IMR-90 (cell line): ENCODE results near the gene FAAP20. TPM values are rescaled to one million over a fixed set of nuclear protein-coding genes. Genes with fewer than 3 reads are reported as not detected.

Source experiments
- ATAC-seq: fragments of 200-7000 bp; cut with Tn5 transposase; 2 replicates; pipeline ENCODE4 v1.9.1; 2020; ENCODE audit warnings: low read depth, mild to moderate bottlenecking, moderate library complexity
- BruUV-seq: library from RNA; stranded (reverse); fragments of 400-500 nt; replicated peaks from 2 replicates; lab custom pipeline; 2021; lab: Mats Ljungman, UMichigan
- CTCF ChIA-PET: fragments of 300-600 bp; formaldehyde crosslinking; extraction: SDS; loops from one replicate; lab custom pipeline; 2021; ENCODE audit warnings: antibody characterized with exemption; lab: Yijun Ruan, JAX
- POLR2A ChIA-PET: fragments of 300-600 bp; sonication (Branson Sonifier 250); formaldehyde crosslinking; loops from one replicate; lab custom pipeline; 2022; ENCODE audit warnings: antibody characterized with exemption; ENCODE audit not compliant: unreplicated experiment; lab: Charles Lee
- DNase-seq: peaks from one replicate; pipeline ENCODE4 v3.0.0; 2013
- H2AFZ ChIP-seq: replicated peaks from 2 replicates; pipeline ENCODE3; 2013; ENCODE audit warnings: low read length, mild to moderate bottlenecking; ENCODE audit not compliant: poor library complexity
- H2AK5ac ChIP-seq: 2 replicates; pipeline ENCODE4 v1.6.1; 2013; ENCODE audit warnings: low read depth, low read length, inconsistent platforms
- H2AK9ac ChIP-seq: replicated peaks from 2 replicates; pipeline ENCODE3; 2013; ENCODE audit warnings: mild to moderate bottlenecking, low read depth, low read length, moderate library complexity; ENCODE audit not compliant: poor library complexity
- H2BK120ac ChIP-seq: 2 replicates; pipeline ENCODE4 v1.6.1; 2013; ENCODE audit warnings: low read depth, low read length, inconsistent platforms
- H2BK15ac ChIP-seq: 3 replicates; pipeline ENCODE4 v1.6.1; 2013; ENCODE audit warnings: low read depth, low read length, inconsistent platforms
- H2BK20ac ChIP-seq: 2 replicates; pipeline ENCODE4 v1.6.1; 2013; ENCODE audit warnings: low read depth, mild to moderate bottlenecking, inconsistent platforms, low read length, moderate library complexity
- H2BK5ac ChIP-seq: 2 replicates; pipeline ENCODE4 v1.6.1; 2013; ENCODE audit warnings: mild to moderate bottlenecking, low read depth, low read length, inconsistent platforms; ENCODE audit not compliant: poor library complexity, severe bottlenecking
- H3K14ac ChIP-seq: replicated peaks from 2 replicates; pipeline ENCODE4 v1.6.1; 2013; ENCODE audit warnings: low read depth, low read length, inconsistent platforms
- H3K18ac ChIP-seq: 2 replicates; pipeline ENCODE4 v1.6.1; 2013; ENCODE audit warnings: low read depth, low read length, control low read depth
- H3K23ac ChIP-seq: 2 replicates; pipeline ENCODE4 v1.6.1; 2013; ENCODE audit warnings: low read depth, low read length, inconsistent platforms
- H3K27ac ChIP-seq: 2 replicates; pipeline ENCODE4 v1.5.1; 2013; ENCODE audit warnings: mild to moderate bottlenecking, control low read depth, low read length; ENCODE audit not compliant: insufficient read depth
- H3K27me3 ChIP-seq: 2 replicates; pipeline ENCODE4 v1.6.1; 2013; ENCODE audit warnings: low read length; ENCODE audit not compliant: control insufficient read depth, insufficient read depth
- H3K36me3 ChIP-seq: 2 replicates; pipeline ENCODE4 v1.6.1; 2013; ENCODE audit warnings: low read length, mixed read lengths; ENCODE audit not compliant: control insufficient read depth, insufficient read depth
- H3K4ac ChIP-seq: 2 replicates; pipeline ENCODE4 v1.6.1; 2013; ENCODE audit warnings: low read depth, low read length, inconsistent platforms
- H3K4me1 ChIP-seq: 2 replicates; pipeline ENCODE4 v1.6.1; 2013; ENCODE audit warnings: low read length, mixed read lengths; ENCODE audit not compliant: control insufficient read depth, insufficient read depth
- H3K4me2 ChIP-seq: 2 replicates; pipeline ENCODE4 v1.6.1; 2013; ENCODE audit warnings: low read depth, mild to moderate bottlenecking, control low read depth, low read length, moderate library complexity
- H3K4me3 ChIP-seq: 2 replicates; pipeline ENCODE4 v1.5.1; 2013; ENCODE audit warnings: low read depth, mild to moderate bottlenecking, control low read depth, low read length, moderate library complexity; ENCODE audit not compliant: insufficient read depth
- H3K56ac ChIP-seq: 2 replicates; pipeline ENCODE4 v1.6.1; 2013; ENCODE audit warnings: low read length, inconsistent platforms; ENCODE audit not compliant: insufficient read depth; ENCODE audit errors: extremely low read depth
- H3K79me1 ChIP-seq, 2 experiments: 2 replicates each; pipeline ENCODE4 v1.6.1; 2013; ENCODE audit warnings: low read length in 2 of 2, inconsistent platforms in 1 of 2, low read depth in 1 of 2
- H3K9ac ChIP-seq: 2 replicates; pipeline ENCODE4 v1.6.1; 2013; ENCODE audit warnings: low read depth, low read length, control low read depth
- H3K9me1 ChIP-seq: 2 replicates; pipeline ENCODE4 v1.6.1; 2013; ENCODE audit warnings: low read length, inconsistent platforms; ENCODE audit not compliant: insufficient read depth
- H3K9me3 ChIP-seq: 2 replicates; pipeline ENCODE4 v1.6.1; 2013; ENCODE audit warnings: low read length; ENCODE audit not compliant: control insufficient read depth, insufficient read depth
- H4K20me1 ChIP-seq: 2 replicates; pipeline ENCODE4 v1.6.1; 2013; ENCODE audit warnings: low read length, inconsistent platforms; ENCODE audit not compliant: insufficient read depth
- H4K5ac ChIP-seq: 2 replicates; pipeline ENCODE4 v1.6.1; 2013; ENCODE audit warnings: mild to moderate bottlenecking, low read depth, low read length, control low read depth
- H4K8ac ChIP-seq, 2 experiments: 2 replicates each; pipeline ENCODE4 v1.6.1; 2013; ENCODE audit warnings: low read depth in 2 of 2, low read length in 2 of 2, control low read depth in 1 of 2, inconsistent platforms in 1 of 2
- H4K91ac ChIP-seq: 2 replicates; pipeline ENCODE4 v1.6.1; 2013; ENCODE audit warnings: low read depth, low read length, inconsistent platforms; ENCODE audit not compliant: insufficient read depth
- CHD1 ChIP-seq: IDR thresholded peaks from 2 replicates; pipeline ENCODE4 v1.6.1; 2012; ENCODE audit warnings: low read depth, low read length, improper control_type of control experiment
- POLR2A ChIP-seq: IDR thresholded peaks from 2 replicates; pipeline ENCODE4 v1.6.1; 2012; ENCODE audit warnings: mild to moderate bottlenecking, low read depth, low read length
- SMC3 ChIP-seq: fragments of 150-350 bp; IDR thresholded peaks from 2 replicates; pipeline ENCODE4 v1.6.1; 2016; ENCODE audit warnings: low read depth, mild to moderate bottlenecking, antibody characterized with exemption, low read length, moderate library complexity
- WGBS, 2 experiments: methylation state at CpG; one replicate each; pipeline versions ENCODE4 v1.1.5 to v1.1.7; 2013; ENCODE audit warnings: missing lambda C conversion rate in 2 of 2; ENCODE audit not compliant: insufficient read length in 1 of 2; ENCODE audit errors: extremely low coverage in 2 of 2; 5-methylcytosine and 5-hydroxymethylcytosine counted together
- dilution Hi-C: fragments of 300-500 bp; cut with HindIII; formaldehyde crosslinking; loops from one replicate; pipeline ENCODE4 v1.14.3; 2018; ENCODE audit warnings: low sequenced_read_pairs; ENCODE audit not compliant: unreplicated experiment
- in situ Hi-C: fragments of 300-500 bp; cut with MboI; formaldehyde crosslinking; loops from 3 replicates; pipeline ENCODE4 v1.14.3; 2019; ENCODE audit warnings: low sequenced_read_pairs, inconsistent platforms, mixed read lengths
- intact Hi-C: fragments of 100-400 bp; cut with micrococcal nuclease; formaldehyde crosslinking; loops from 2 replicates; pipeline ENCODE4 v1.10.0; 2022
- polyA plus RNA-seq, 3 experiments: library from polyadenylated mRNA; depleted of rRNA; stranded (reverse); fragments of >200 nt; gene quantifications; 2 replicates each; pipeline ENCODE4 v1.2.3, GENCODE V29; 2012; ENCODE audit warnings: low replicate concordance in 1 of 3
- total RNA-seq: library from RNA; depleted of rRNA; stranded (reverse); fragments of >200 nt; gene quantifications from 2 replicates; pipeline ENCODE4 v1.2.3, GENCODE V29; 2012
- TF ChIP-seq, protein P1 (sequence below): fragments of 150-350 bp; IDR thresholded peaks from 2 replicates; pipeline ENCODE4 v1.6.1; 2016; ENCODE audit warnings: low read depth, mild to moderate bottlenecking, low read length, moderate library complexity, borderline replicate concordance

FAAP20 gene
- total and polyA plus RNA-seq, 2 of the 4 experiments (the other 2 are of a cell fraction) = 6.5 to 31.5 TPM

DNA sequence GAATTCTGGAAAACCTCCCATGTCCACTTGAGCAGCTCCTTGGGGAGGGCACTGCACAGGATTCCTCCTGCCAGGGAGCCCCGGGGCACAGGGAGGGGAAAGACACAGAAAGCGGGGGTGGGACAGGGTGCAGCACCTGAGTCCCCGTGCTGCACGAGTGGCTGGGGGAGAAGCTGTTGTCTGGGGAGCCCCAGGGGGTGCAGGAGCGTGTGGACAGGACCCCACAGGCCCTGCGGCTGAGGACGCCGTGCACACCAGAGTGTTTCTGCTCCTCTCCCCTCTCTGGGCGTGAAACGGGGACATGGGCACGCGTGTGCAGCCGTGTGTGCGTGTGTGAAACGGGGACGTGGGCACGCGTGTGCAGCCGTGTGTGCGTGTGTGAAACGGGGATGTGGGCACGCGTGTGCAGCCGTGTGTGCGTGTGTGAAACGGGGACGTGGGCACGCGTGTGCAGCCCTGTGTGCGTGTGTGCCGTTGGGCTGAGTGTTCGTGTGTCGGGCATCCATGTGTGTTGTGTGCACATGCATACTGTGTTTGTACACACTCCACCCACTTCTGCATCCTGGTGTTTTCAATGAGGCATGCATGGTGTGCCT is 21.9 kb downstream of the FAAP20 start:
- Histone ChIP-seq H2BK15ac (no peak overlapping the region), H3K4ac (no peak overlapping the region), H2BK120ac (no peak overlapping the region), H3K56ac (no peak overlapping the region), H2AK5ac (no peak overlapping the region), H4K8ac (no peak overlapping the region), H3K9ac (no peak overlapping the region), H3K36me3 (no peaks in the 10 kb centered on the region), H3K23ac (no peak overlapping the region), H3K4me1 (peaks cover 3% of the 10 kb centered on the region), H3K27me3 (peaks cover 3% of the 10 kb centered on the region; the same call in 1 of the 2 replicates), H3K79me1 (no peaks in the 10 kb centered on the region), H4K20me1 (no peaks in the 10 kb centered on the region), H2AK9ac (no peak overlapping the region), H4K5ac (no peak overlapping the region), H2AFZ (no peak overlapping the region), H3K4me2 (no peak overlapping the region), H2BK20ac (no peak overlapping the region), H3K27ac (no peak overlapping the region), H3K14ac (no peak overlapping the region), H3K9me1 (no peaks in the 10 kb centered on the region), H2BK5ac (no peak overlapping the region), H3K4me3 (no peak overlapping the region), H3K18ac (no peak overlapping the region), H4K91ac (no peak overlapping the region), H3K9me3 (no peaks in the 10 kb centered on the region)
- intact Hi-C loops (loop anchor here (5.0 kb wide), 2 partner anchors 80 to 230 kb away; no protein-coding TSS in a partner anchor), in situ Hi-C loops (no loop called here), dilution Hi-C loops (no loop called here)
- TF ChIP-seq, protein P1, sequence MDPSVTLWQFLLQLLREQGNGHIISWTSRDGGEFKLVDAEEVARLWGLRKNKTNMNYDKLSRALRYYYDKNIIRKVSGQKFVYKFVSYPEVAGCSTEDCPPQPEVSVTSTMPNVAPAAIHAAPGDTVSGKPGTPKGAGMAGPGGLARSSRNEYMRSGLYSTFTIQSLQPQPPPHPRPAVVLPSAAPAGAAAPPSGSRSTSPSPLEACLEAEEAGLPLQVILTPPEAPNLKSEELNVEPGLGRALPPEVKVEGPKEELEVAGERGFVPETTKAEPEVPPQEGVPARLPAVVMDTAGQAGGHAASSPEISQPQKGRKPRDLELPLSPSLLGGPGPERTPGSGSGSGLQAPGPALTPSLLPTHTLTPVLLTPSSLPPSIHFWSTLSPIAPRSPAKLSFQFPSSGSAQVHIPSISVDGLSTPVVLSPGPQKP = no peak
- no peak for TF ChIP-seq SMC3
- no peak for TF ChIP-seq POLR2A
- TF ChIP-seq CHD1 = no peak
- WGBS, 2 experiments = 89% methylated on average over 11 of the region's 33 CpGs; no CpG with 5 or more reads in 1 of the 2 experiments
- BruUV-seq = no TSS peak
- no peak for DNase-seq
- CTCF ChIA-PET = interaction anchor here (0.6 to 2.5 kb wide), 2 partner anchors 32 to 41 kb away, joined by 3 to 17 read pairs; no protein-coding TSS in a partner anchor
- POLR2A ChIA-PET = no interaction called here
- no peak for ATAC-seq
